GM21576 (cell line): ENCODE data around the gene NUMBL.
"Not testable (repeated sequence)": the region's sequence is repeated elsewhere in the genome, so short reads cannot be mapped to it uniquely, and the experiment has no call there.

Experiments used
- ATAC-seq: cut with Tn5 transposase; IDR thresholded peaks from one replicate; pipeline ENCODE4 v1.9.1; 2021; ENCODE audit warnings: mild to moderate bottlenecking, moderate library complexity; ENCODE audit not compliant: unreplicated experiment

Gene NUMBL

GRCh38 chr19:40638327-40638726 lies 52.1 kb downstream of the NUMBL start:
- no peak for ATAC-seq

- no peak for ATAC-seq
Observed at GRCh38 chr19:40633207-40633606, 57.2 kb downstream of the NUMBL start.

- no peak for ATAC-seq
Observed at GRCh38 chr19:40632311-40633036, 58.0 kb downstream of the NUMBL start.

- no peak for ATAC-seq
Observed at GRCh38 chr19:40630571-40631160, 59.8 kb downstream of the NUMBL start.

- no peak for ATAC-seq
Observed at GRCh38 chr19:40629346-40629745, 61.1 kb downstream of the NUMBL start.

- no peak for ATAC-seq
Observed at GRCh38 chr19:40627486-40628279, 62.8 kb downstream of the NUMBL start.

GRCh38 chr19:40626918-40627317 lies 63.5 kb downstream of the NUMBL start:
- no peak for ATAC-seq

GRCh38 chr19:40625406-40626120 lies 64.9 kb downstream of the NUMBL start:
- ATAC-seq = no peak

- ATAC-seq = not testable (repeated sequence)
Observed at GRCh38 chr19:40624369-40625153, 65.9 kb downstream of the NUMBL start.

- ATAC-seq = no peak
Observed at GRCh38 chr19:40623403-40624251, 66.8 kb downstream of the NUMBL start.

GRCh38 chr19:40622773-40623075 lies 67.7 kb downstream of the NUMBL start:
- ATAC-seq = no peak

- no peak for ATAC-seq
Observed at GRCh38 chr19:40621966-40622772, 68.3 kb downstream of the NUMBL start.

- ATAC-seq = no peak
Observed at GRCh38 chr19:40621283-40621682, 69.2 kb downstream of the NUMBL start.

- no peak for ATAC-seq
Observed at GRCh38 chr19:40620161-40620485, 70.3 kb downstream of the NUMBL start.

GRCh38 chr19:40619333-40620160 lies 70.9 kb downstream of the NUMBL start:
- ATAC-seq = no peak

- ATAC-seq = no peak
Observed at GRCh38 chr19:40617961-40618360, 72.5 kb downstream of the NUMBL start.

GRCh38 chr19:40616941-40617340 lies 73.5 kb downstream of the NUMBL start:
- ATAC-seq = no peak

GRCh38 chr19:40616178-40616577 lies 74.3 kb downstream of the NUMBL start:
- ATAC-seq = no peak
